Right lobe of liver (tissue), 4 donors: ENCODE measurements around the gene ARHGEF10L.

Experiments used
- POLR2A ChIP-seq: fragments of 450-650 bp; IDR thresholded peaks from one replicate; pipeline ENCODE4 v1.6.1; 2017; ENCODE audit warnings: antibody characterized with exemption, mild to moderate bottlenecking
- TF ChIP-seq, protein P1 (sequence below), 4 donors: fragments of 200-600 bp in 3 of 4; fragments of 450-650 bp in 1 of 4; IDR thresholded peaks; one replicate each; pipeline versions ENCODE4 v1.5.1 to v1.8.0; 2016 to 2022; ENCODE audit warnings: antibody characterized with exemption in 4 of 4, mild to moderate bottlenecking in 2 of 4
- donor health status: DM: no; HTN: no; CAD: no.
- donor health status: DM: no; HTN: no; CAD: no.
- donor health status: DM: no; HTN: yes; CAD: no.

GRCh38 chr1:17746920-17747319, 207.4 kb downstream of the ARHGEF10L start:
- TF ChIP-seq, protein P1, sequence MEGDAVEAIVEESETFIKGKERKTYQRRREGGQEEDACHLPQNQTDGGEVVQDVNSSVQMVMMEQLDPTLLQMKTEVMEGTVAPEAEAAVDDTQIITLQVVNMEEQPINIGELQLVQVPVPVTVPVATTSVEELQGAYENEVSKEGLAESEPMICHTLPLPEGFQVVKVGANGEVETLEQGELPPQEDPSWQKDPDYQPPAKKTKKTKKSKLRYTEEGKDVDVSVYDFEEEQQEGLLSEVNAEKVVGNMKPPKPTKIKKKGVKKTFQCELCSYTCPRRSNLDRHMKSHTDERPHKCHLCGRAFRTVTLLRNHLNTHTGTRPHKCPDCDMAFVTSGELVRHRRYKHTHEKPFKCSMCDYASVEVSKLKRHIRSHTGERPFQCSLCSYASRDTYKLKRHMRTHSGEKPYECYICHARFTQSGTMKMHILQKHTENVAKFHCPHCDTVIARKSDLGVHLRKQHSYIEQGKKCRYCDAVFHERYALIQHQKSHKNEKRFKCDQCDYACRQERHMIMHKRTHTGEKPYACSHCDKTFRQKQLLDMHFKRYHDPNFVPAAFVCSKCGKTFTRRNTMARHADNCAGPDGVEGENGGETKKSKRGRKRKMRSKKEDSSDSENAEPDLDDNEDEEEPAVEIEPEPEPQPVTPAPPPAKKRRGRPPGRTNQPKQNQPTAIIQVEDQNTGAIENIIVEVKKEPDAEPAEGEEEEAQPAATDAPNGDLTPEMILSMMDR (IDR thresholded peaks at IDR 0.05), result no peak
- TF ChIP-seq POLR2A, result no peak
